ENCODE measurements around the gene SPATA1. TPM values are rescaled to one million over a fixed set of nuclear protein-coding genes. Genes with fewer than 3 reads are reported as not detected.

The SPATA1 gene
- total RNA-seq, 1 donor from 2014 or later, result 1.2 TPM

DNA sequence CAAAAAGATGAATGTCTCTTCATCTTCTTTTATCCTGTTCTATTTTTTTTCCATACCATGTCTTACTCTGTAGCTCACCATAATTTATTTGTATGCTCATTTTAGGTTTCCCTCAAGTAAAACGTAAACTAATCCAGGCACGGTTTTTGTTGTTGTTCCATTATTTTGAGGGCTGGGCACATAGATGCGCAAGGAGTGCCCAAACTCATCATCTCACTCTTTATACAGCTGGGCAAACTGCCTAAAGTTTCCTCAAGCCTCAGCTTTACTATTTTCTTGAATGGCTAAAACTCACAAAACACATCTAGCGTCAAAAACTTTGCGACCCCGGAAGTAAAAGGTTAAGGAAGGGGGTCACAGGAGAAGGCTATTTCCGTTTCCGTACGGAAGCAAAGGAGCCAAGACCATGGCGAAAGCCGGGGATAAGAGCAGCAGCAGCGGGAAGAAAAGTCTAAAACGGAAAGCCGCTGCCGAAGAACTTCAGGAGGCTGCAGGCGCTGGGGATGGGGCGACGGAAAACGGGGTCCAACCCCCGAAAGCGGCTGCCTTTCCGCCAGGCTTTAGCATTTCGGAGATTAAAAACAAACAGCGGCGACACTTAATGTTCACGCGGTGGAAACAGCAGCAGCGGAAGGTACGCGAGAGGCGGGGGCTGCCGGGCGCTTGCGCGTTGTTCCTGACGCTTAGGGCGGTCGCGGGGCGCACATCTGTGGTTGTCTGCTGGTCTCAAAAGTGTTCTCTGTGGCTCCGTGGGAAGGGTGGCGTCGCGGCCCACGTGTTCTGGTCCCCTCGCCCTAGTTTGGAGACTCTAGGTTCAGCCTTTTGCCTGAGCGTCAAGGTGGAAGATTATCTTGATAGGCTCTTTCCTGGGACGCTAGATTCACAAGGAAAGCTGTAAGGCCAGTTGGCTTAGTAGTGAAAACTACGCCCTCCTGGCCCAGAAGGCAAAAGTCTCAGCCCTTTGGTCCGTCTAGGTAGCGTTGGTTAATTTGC is 27.0 kb upstream of the SPATA1 start, which contains the start of gene RPF1:
TSS of gene RPF1 (plus strand) at position 391 of the 993 bp plus-strand sequence. CDS start at position 407, 16 bp downstream.
- H3K27ac Mint-ChIP-seq (ENCODE audit: unreplicated experiment), result peak within 1 kb of the TSS; percentile 99

GRCh38 chr1:84479998-84480397 is 26.2 kb upstream of the SPATA1 start:
- Mint-ChIP-seq H3K9me3 (ENCODE audit: unreplicated experiment) (no peaks in the 10 kb centered on the region), H3K27ac (ENCODE audit: unreplicated experiment) (peak overlapping the region; percentile 99), H3K4me1 (ENCODE audit: unreplicated experiment) (peaks cover 7% of the 10 kb centered on the region), H3K27me3 (ENCODE audit: unreplicated experiment) (peaks cover 5% of the 10 kb centered on the region), H3K4me3 (ENCODE audit: unreplicated experiment) (peak overlapping the region; percentile 99), H3K36me3 (ENCODE audit: low read depth, unreplicated experiment) (peaks cover 6% of the 10 kb centered on the region)
- TF ChIP-seq CTCF (IDR thresholded peaks at IDR 0.05; ENCODE audit: unreplicated experiment), result no peak
- no peak for DNase-seq (ENCODE audit: low spot score)

More for the DNA sequence above, 27.0 kb upstream of the SPATA1 start, which contains the start of gene RPF1:
- Mint-ChIP-seq H3K4me1 (ENCODE audit: unreplicated experiment) (peaks cover 7% of the 10 kb centered on the region), H3K9me3 (ENCODE audit: unreplicated experiment) (no peaks in the 10 kb centered on the region), H3K36me3 (ENCODE audit: low read depth, unreplicated experiment) (peaks cover 6% of the 10 kb centered on the region), H3K27me3 (ENCODE audit: unreplicated experiment) (peaks cover 5% of the 10 kb centered on the region), H3K4me3 (ENCODE audit: unreplicated experiment) (peak within 1 kb of the TSS; percentile 99)
- TF ChIP-seq CTCF (IDR thresholded peaks at IDR 0.05; ENCODE audit: unreplicated experiment), result no peak
- peak; percentile 65 for DNase-seq (ENCODE audit: low spot score)

GRCh38 chr1:84480650-84481049 is 25.5 kb upstream of the SPATA1 start:
- Mint-ChIP-seq H3K27ac (ENCODE audit: unreplicated experiment) (no peak overlapping the region), H3K27me3 (ENCODE audit: unreplicated experiment) (peaks cover 5% of the 10 kb centered on the region), H3K9me3 (ENCODE audit: unreplicated experiment) (no peaks in the 10 kb centered on the region), H3K4me1 (ENCODE audit: unreplicated experiment) (peaks cover 7% of the 10 kb centered on the region), H3K4me3 (ENCODE audit: unreplicated experiment) (no peak overlapping the region), H3K36me3 (ENCODE audit: low read depth, unreplicated experiment) (peaks cover 7% of the 10 kb centered on the region)
- no peak for TF ChIP-seq CTCF (IDR thresholded peaks at IDR 0.05; ENCODE audit: unreplicated experiment)
- no peak for DNase-seq (ENCODE audit: low spot score)

DNA sequence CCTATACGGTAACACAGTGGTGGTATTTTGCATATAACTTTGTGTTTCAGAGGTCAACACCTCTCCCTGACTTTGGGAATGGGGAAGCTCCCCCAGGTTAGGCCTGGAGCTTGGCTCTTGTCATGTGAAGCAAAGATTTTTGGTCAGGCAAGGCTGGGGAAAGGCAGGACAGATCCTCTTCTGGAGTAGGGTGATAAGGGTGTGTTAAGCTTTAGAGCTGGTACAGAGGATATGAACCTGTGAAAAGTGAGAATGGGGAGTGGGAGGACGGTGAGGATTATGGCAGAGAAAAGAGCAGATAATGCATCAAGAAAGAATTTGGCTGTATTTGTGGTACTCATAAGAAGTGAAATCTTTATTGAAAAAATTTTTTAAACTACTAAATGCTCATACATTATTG is 24.9 kb upstream of the SPATA1 start:
- Mint-ChIP-seq H3K9me3 (ENCODE audit: unreplicated experiment) (no peaks in the 10 kb centered on the region), H3K36me3 (ENCODE audit: low read depth, unreplicated experiment) (peaks cover 12% of the 10 kb centered on the region), H3K27ac (ENCODE audit: unreplicated experiment) (peak overlapping the region; percentile 67), H3K4me3 (ENCODE audit: unreplicated experiment) (no peak overlapping the region), H3K27me3 (ENCODE audit: unreplicated experiment) (peaks cover 5% of the 10 kb centered on the region), H3K4me1 (ENCODE audit: unreplicated experiment) (peaks cover 7% of the 10 kb centered on the region)
- TF ChIP-seq CTCF (IDR thresholded peaks at IDR 0.05; ENCODE audit: unreplicated experiment), result no peak
- no peak for DNase-seq (ENCODE audit: low spot score)

DNA sequence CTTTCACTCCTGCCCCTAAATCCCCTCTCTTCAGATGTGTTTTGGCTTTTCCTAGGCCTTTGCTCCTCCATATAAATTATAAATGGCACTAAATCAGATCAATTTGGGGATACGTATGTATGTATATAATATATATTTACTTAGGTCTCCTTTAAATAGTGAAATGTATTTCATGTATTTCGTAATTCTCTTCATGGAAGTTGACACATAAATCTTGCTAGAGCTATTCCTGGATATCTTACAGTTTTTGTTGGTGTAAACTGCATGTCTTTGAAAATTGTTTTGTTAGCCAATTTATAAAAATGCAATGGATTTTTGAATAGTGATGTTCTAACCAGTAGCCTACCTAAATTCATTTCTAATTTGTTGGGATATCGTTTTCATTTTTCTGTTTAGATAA is 18.1 kb upstream of the SPATA1 start:
- H3K9me3 Mint-ChIP-seq (ENCODE audit: unreplicated experiment), result no peaks in the 10 kb centered on the region
- peaks cover 4% of the 10 kb centered on the region for H3K27me3 Mint-ChIP-seq (ENCODE audit: unreplicated experiment)
- TF ChIP-seq CTCF (IDR thresholded peaks at IDR 0.05; ENCODE audit: unreplicated experiment), result no peak
- H3K27ac Mint-ChIP-seq (ENCODE audit: unreplicated experiment), result no peak overlapping the region
- H3K4me3 Mint-ChIP-seq (ENCODE audit: unreplicated experiment), result no peak overlapping the region
- no peak for DNase-seq (ENCODE audit: low spot score)
- H3K4me1 Mint-ChIP-seq (ENCODE audit: unreplicated experiment), result no peaks in the 10 kb centered on the region
- H3K36me3 Mint-ChIP-seq (ENCODE audit: low read depth, unreplicated experiment), result peaks cover 14% of the 10 kb centered on the region
